A549 (cell line): Measurements from ENCODE around the gene SMC1A. TPM values are rescaled to one million over a fixed set of nuclear protein-coding genes. Genes with fewer than 3 reads are reported as not detected.

Experiments used
- ATAC-seq, 2 experiments: fragments of 200-7000 bp in 1 of 2; fragments of >200 bp in 1 of 2; cut with Nextera tagmentation in 1 of 2; cut with Tn5 transposase in 1 of 2; 3 replicates each; pipeline versions ENCODE4 v1.8.0 to v1.9.1; 2018 to 2020; ENCODE audit warnings: mild to moderate bottlenecking in 1 of 2, moderate library complexity in 1 of 2
- CTCF ChIA-PET: fragments of 300-600 bp; sonication (Branson Sonifier 250); formaldehyde crosslinking; extraction: SDS; loops from one replicate; lab custom pipeline; 2021; ENCODE audit warnings: antibody characterized with exemption, inconsistent platforms; lab: Yijun Ruan, JAX
- POLR2A ChIA-PET: fragments of 350-600 bp; formaldehyde crosslinking; extraction: SDS; loops from one replicate; lab custom pipeline; 2021; ENCODE audit warnings: antibody characterized with exemption, inconsistent platforms; lab: Yijun Ruan, JAX
- DNase-seq, 2 experiments: peaks; one replicate each; pipeline versions ENCODE4 v3.0.0 to v3.0.0-alpha.2; 2011 to 2016; ENCODE audit warnings: low read depth in 1 of 2, low spot score in 1 of 2
- FAIRE-seq: peaks from 2 replicates; lab custom pipeline; 2011; peaks lifted over from hg19 to GRCh38; lab: Jason Lieb, UNC
- H3K27ac ChIP-seq, 2 experiments: fragments of >200 bp; sonication (Bioruptor Twin); formaldehyde crosslinking; 3 replicates each; pipeline ENCODE4 v1.5.1; 2016 to 2017
- H3K4me1 ChIP-seq: fragments of >200 bp; sonication (Bioruptor Twin); formaldehyde crosslinking; 3 replicates; pipeline ENCODE4 v1.6.1; 2016
- H3K4me2 ChIP-seq: fragments of >200 bp; sonication (Bioruptor Twin); formaldehyde crosslinking; 3 replicates; pipeline ENCODE4 v1.6.1; 2016
- H3K4me3 ChIP-seq: fragments of >200 bp; sonication (Bioruptor Twin); formaldehyde crosslinking; 3 replicates; pipeline ENCODE4 v1.5.1; 2016
- H3K9me3 ChIP-seq: fragments of >200 bp; sonication (Bioruptor Twin); formaldehyde crosslinking; 3 replicates; pipeline ENCODE4 v1.6.1; 2016
- CEBPB ChIP-seq, 2 experiments: fragments of >200 bp in 1 of 2; sonication (Bioruptor Twin) in 1 of 2; formaldehyde crosslinking in 1 of 2; IDR thresholded peaks; 2 replicates each; pipeline ENCODE4 v1.6.1; 2012 to 2016
- E2F6 ChIP-seq: IDR thresholded peaks from 2 replicates; pipeline ENCODE4 v1.6.1; 2012; ENCODE audit warnings: low read depth, borderline replicate concordance
- EHF ChIP-seq: fragments of 250-450 bp; sonication (Bioruptor Pico); IDR thresholded peaks from 2 replicates; pipeline ENCODE4 v1.5.0; 2020; ENCODE audit warnings: mild to moderate bottlenecking
- EHMT2 ChIP-seq: fragments of 200-600 bp; sonication (generic); IDR thresholded peaks from 2 replicates; pipeline ENCODE4 v1.6.1; 2016; ENCODE audit warnings: antibody characterized with exemption, low read depth, mild to moderate bottlenecking, moderate library complexity
- EP300 ChIP-seq, 2 experiments: fragments of >200 bp; sonication (Bioruptor Twin); formaldehyde crosslinking; IDR thresholded peaks; 2 replicates in 1 of 2; 3 replicates in 1 of 2; pipeline ENCODE4 v1.6.1; 2016 to 2017
- ESRRA ChIP-seq: fragments of 150-350 bp; IDR thresholded peaks from 2 replicates; pipeline ENCODE4 v1.6.1; 2014; ENCODE audit warnings: mild to moderate bottlenecking, low read length, borderline replicate concordance
- HDAC2 ChIP-seq: fragments of 200-600 bp; sonication (generic); IDR thresholded peaks from 2 replicates; pipeline ENCODE4 v1.6.1; 2016
- HES2 ChIP-seq: fragments of >200 bp; sonication (Bioruptor Twin); formaldehyde crosslinking; IDR thresholded peaks from 2 replicates; pipeline ENCODE4 v1.6.1; 2016
- HEYL ChIP-seq: fragments of 250-450 bp; sonication (Bioruptor Pico); IDR thresholded peaks from 2 replicates; pipeline ENCODE4 v1.8.0; 2021; ENCODE audit warnings: mild to moderate bottlenecking, moderate library complexity
- KDM5A ChIP-seq: fragments of 200-600 bp; sonication (generic); IDR thresholded peaks from 2 replicates; pipeline ENCODE4 v1.6.1; 2016; ENCODE audit warnings: antibody characterized with exemption, mild to moderate bottlenecking
- MAX ChIP-seq: IDR thresholded peaks from 2 replicates; pipeline ENCODE4 v1.6.1; 2012
- MAZ ChIP-seq: fragments of 150-350 bp; IDR thresholded peaks from 2 replicates; pipeline ENCODE4 v1.6.1; 2014; ENCODE audit warnings: antibody characterized with exemption, low read depth, low read length, borderline replicate concordance
- NFE2L2 ChIP-seq: fragments of 150-350 bp; conservative IDR thresholded peaks from 2 replicates; pipeline ENCODE4 v1.6.1; 2014; ENCODE audit warnings: low read length
- NR3C1 ChIP-seq: fragments of >200 bp; sonication (Bioruptor Twin); formaldehyde crosslinking; IDR thresholded peaks from 3 replicates; pipeline ENCODE4 v1.6.1; 2017
- PHF8 ChIP-seq: fragments of 200-600 bp; sonication (generic); IDR thresholded peaks from 2 replicates; pipeline ENCODE4 v1.6.1; 2016; ENCODE audit warnings: low read depth, mild to moderate bottlenecking, antibody characterized with exemption, moderate library complexity, borderline replicate concordance
- POLR2A ChIP-seq: IDR thresholded peaks from 2 replicates; pipeline ENCODE4 v1.6.1; 2012; ENCODE audit warnings: mild to moderate bottlenecking, low read length
- RAD21 ChIP-seq, 2 experiments: fragments of >200 bp in 1 of 2; sonication (Bioruptor Twin) in 1 of 2; formaldehyde crosslinking in 1 of 2; IDR thresholded peaks in 1 of 2; conservative IDR thresholded peaks in 1 of 2; 2 replicates in 1 of 2; 3 replicates in 1 of 2; pipeline ENCODE4 v1.6.1; 2012 to 2018; ENCODE audit warnings: inconsistent platforms in 1 of 2
- RARB ChIP-seq: fragments of 250-450 bp; sonication (Bioruptor Pico); IDR thresholded peaks from 2 replicates; pipeline ENCODE4 v1.8.0; 2021; ENCODE audit warnings: mild to moderate bottlenecking, moderate library complexity
- RFX5 ChIP-seq: fragments of 450-650 bp; IDR thresholded peaks from 2 replicates; pipeline ENCODE4 v1.7.1; 2014; ENCODE audit warnings: antibody characterized with exemption, mild to moderate bottlenecking, moderate library complexity
- TP53 ChIP-seq: fragments of 250-450 bp; sonication (Bioruptor Pico); IDR thresholded peaks from 2 replicates; pipeline ENCODE4 v1.5.0; 2021; ENCODE audit warnings: mild to moderate bottlenecking, moderate library complexity
- ZC3H11A ChIP-seq: fragments of 450-650 bp; IDR thresholded peaks from 2 replicates; pipeline ENCODE4 v1.6.1; 2014; ENCODE audit warnings: antibody characterized with exemption, mild to moderate bottlenecking
- ZNF302 ChIP-seq: fragments of 250-450 bp; sonication (Bioruptor Pico); IDR thresholded peaks from 2 replicates; pipeline ENCODE4 v1.9.0; 2021; ENCODE audit warnings: inconsistent platforms, mild to moderate bottlenecking, moderate library complexity
- WGBS: methylation state at CpG from one replicate; pipeline ENCODE4 v1.1.6; 2017; ENCODE audit errors: missing lambda C conversion rate; 5-methylcytosine and 5-hydroxymethylcytosine counted together
- polyA plus RNA-seq, 4 experiments: library from polyadenylated mRNA; depleted of rRNA in 3 of 4; stranded (reverse); fragments of >200 nt; fragmentation: RNase III in 1 of 4; extraction: RNeasy Plus Mini Kit Qiagen cat#74134 plus additional on column Dnase treatment in 1 of 4; gene quantifications; 2 replicates in 3 of 4; 3 replicates in 1 of 4; pipeline ENCODE4 v1.2.3, GENCODE V29; 2011 to 2017
- TF ChIP-seq, protein P1 (sequence below): fragments of 150-350 bp; IDR thresholded peaks from 2 replicates; pipeline ENCODE4 v1.6.1; 2014; ENCODE audit warnings: low read depth, mild to moderate bottlenecking, low read length
- TF ChIP-seq, protein P2 (sequence below): fragments of >200 bp; sonication (Bioruptor Twin); formaldehyde crosslinking; IDR thresholded peaks from 3 replicates; pipeline ENCODE4 v1.5.1; 2016

Gene SMC1A
- polyA plus RNA-seq, 2 of the 4 experiments (the other 2 are of a cell fraction), result 76.7 to 100 TPM

DNA sequence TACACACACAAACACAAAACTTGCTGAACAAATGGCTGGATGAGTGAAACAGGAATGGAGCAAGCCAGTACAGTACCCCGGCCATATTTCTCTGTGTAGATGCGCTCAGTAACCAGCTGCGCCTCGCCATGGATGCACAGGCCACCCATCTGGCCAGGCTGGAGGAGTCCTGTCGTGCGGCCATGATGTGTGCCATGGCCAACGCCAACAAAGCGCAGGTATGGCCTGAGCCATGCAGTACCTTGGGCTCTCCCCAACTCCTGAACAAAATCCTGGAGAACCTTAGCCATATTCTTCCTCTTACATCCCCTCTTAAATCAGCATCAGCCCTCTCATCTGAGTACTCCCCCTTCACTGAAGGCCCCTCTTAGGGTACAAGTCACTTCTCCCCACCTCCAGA lies 7.3 kb upstream of the SMC1A start:
- Histone ChIP-seq H3K27ac (no peak overlapping the region), H3K9me3 (no peaks in the 10 kb centered on the region), H3K4me1 (0 out of 3 replicates have a peak, but pooled peaks cover 3% of the 10 kb centered on the region), H3K4me3 (no peak overlapping the region), H3K4me2 (no peak overlapping the region)
- ChIA-PET CTCF (interaction anchor here (1.5 kb wide), 1 partner anchor 112 kb away, joined by 8 read pairs; no protein-coding TSS in a partner anchor), POLR2A (no interaction called here)
- TF ChIP-seq EHMT2 (no peak), MAZ (no peak), MAX (no peak), ESRRA (no peak), NR3C1 (no peak), RARB (no peak), HDAC2 (no peak), PHF8 (no peak), POLR2A (no peak), EHF (CRISPR knock-in tag) (no peak), ZNF302 (CRISPR knock-in tag) (no peak), HES2 (no peak), HEYL (CRISPR knock-in tag) (no peak)
- TF ChIP-seq, protein P1, sequence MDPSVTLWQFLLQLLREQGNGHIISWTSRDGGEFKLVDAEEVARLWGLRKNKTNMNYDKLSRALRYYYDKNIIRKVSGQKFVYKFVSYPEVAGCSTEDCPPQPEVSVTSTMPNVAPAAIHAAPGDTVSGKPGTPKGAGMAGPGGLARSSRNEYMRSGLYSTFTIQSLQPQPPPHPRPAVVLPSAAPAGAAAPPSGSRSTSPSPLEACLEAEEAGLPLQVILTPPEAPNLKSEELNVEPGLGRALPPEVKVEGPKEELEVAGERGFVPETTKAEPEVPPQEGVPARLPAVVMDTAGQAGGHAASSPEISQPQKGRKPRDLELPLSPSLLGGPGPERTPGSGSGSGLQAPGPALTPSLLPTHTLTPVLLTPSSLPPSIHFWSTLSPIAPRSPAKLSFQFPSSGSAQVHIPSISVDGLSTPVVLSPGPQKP, result no peak
- WGBS, result 97% methylated on average over 4 of the region's 8 CpGs
- DNase-seq (no peak), FAIRE-seq (no peak), ATAC-seq (no peak)

GRCh38 chrX:53422861-53423306 lies 430 bp upstream of the SMC1A start, which contains the start of gene RIBC1:
TSS of gene RIBC1 (plus strand) at chrX:53422873. CDS start at chrX:53426277, 3,404 bp downstream.
- POLR2A ChIA-PET, result interaction anchor here (0.5 to 1.6 kb wide), 9 partner anchors 13 to 621 kb away, joined by 3 to 11 read pairs (median 3); partner anchors contain the start of gene PHF8
- H3K27ac ChIP-seq, result peak within 1 kb of the TSS; percentile 87 to 94
- FAIRE-seq, result no peak
- H3K9me3 ChIP-seq, result no peaks in the 10 kb centered on the region
- H3K4me2 ChIP-seq, result peak within 1 kb of the TSS; percentile 88
- peak in 1 of 2 experiments; percentile 46; a peak in 4 of 6 replicates for ATAC-seq
- CTCF ChIA-PET, result interaction anchor here (0.5 to 3.8 kb wide), 9 partner anchors 10 to 155 kb away, joined by 3 to 18 read pairs (median 4); no protein-coding TSS in a partner anchor
- TF ChIP-seq TP53 (CRISPR knock-in tag) (no peak), RFX5 (peak; percentile 76; the same call in 1 of the 2 replicates)
- WGBS, result 35% methylated on average over 13 of the region's 17 CpGs
- H3K4me1 ChIP-seq, result peaks cover 13% of the 10 kb centered on the region; the same call in 1 of the 3 replicates
- no peak for DNase-seq
- peak within 1 kb of the TSS; percentile 65 for H3K4me3 ChIP-seq

DNA sequence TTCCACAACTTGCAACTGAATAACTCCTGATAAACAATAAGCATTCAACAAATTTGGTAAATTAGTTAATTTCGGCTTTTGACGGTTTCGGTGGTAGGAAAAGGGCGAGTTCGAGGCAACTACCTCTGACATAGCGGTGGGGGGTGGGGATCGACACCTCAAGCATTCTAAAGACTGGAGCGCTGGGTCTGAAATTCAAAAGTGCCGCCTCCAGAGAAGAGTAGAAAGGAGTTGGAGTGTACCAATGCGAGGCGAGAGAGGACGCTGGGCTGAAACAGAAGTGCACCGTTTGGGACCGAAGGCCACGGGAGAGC lies 725 bp downstream of the SMC1A start:
- H3K9me3 ChIP-seq, result no peaks in the 10 kb centered on the region
- H3K27ac ChIP-seq, result peak overlapping the region; percentile 87 to 94
- peak; percentile 56 to 61 for ATAC-seq
- ChIA-PET POLR2A (interaction anchor here (0.8 to 1.6 kb wide), 2 partner anchors 19 to 263 kb away, joined by 3 to 11 read pairs; no protein-coding TSS in a partner anchor), CTCF (interaction anchor here (2.3 kb wide), 1 partner anchor 60 kb away, joined by 7 read pairs; no protein-coding TSS in a partner anchor)
- TF ChIP-seq CEBPB (IDR thresholded peaks at IDR 0.05), result no peak
- peak; percentile 48; the same call in 1 of the 2 replicates for TF ChIP-seq KDM5A
- peak overlapping the region; percentile 86 for H3K4me2 ChIP-seq
- DNase-seq, result peak in 1 of 2 experiments; percentile 10
- WGBS, result under 1% methylated on average over 12 of the region's 15 CpGs
- no peak for FAIRE-seq
- peaks cover 13% of the 10 kb centered on the region; the same call in 1 of the 3 replicates for H3K4me1 ChIP-seq
- H3K4me3 ChIP-seq, result peak overlapping the region; percentile 65

DNA sequence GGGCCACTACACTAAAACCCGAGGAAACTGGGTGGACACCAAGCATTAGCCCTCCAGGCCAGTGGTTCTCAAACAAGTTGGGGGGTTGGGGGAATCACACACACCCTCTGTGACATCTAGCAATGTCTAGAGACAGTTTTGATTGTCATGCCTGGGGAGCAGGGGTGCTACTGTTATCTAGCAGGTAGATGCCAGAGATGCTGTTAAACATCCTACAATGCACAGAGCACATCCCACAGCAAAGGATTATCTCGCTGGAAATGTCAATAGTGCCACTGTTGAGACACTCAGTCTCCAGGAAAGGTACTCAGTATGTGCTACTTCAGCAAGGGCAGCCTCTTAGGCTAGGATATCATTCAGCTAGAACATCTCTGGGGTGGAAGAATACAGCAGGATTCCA lies 1.3 kb downstream of the SMC1A start:
- ChIA-PET POLR2A (interaction anchor here (0.8 kb wide), 1 partner anchor 263 kb away, joined by 3 read pairs; no protein-coding TSS in a partner anchor), CTCF (interaction anchor here (2.3 kb wide), 1 partner anchor 60 kb away, joined by 7 read pairs; no protein-coding TSS in a partner anchor)
- Histone ChIP-seq H3K9me3 (no peaks in the 10 kb centered on the region), H3K4me1 (peaks cover 13% of the 10 kb centered on the region; the same call in 1 of the 3 replicates), H3K4me3 (peak overlapping the region; percentile 65), H3K4me2 (peak overlapping the region; percentile 86), H3K27ac (peak overlapping the region in 1 of 2 experiments; percentile 94; a peak in 1 of 6 replicates)
- no peak for FAIRE-seq
- WGBS, result 28% methylated on average over 2 of the region's 2 CpGs
- no peak for DNase-seq
- ATAC-seq, result no peak
- TF ChIP-seq RAD21 (conservative IDR thresholded peaks at IDR 0.05 in 1 of 2, IDR thresholded peaks at IDR 0.05 in 1 of 2), result no peak
- TF ChIP-seq, protein P1, result no peak
- no peak for TF ChIP-seq E2F6
- TF ChIP-seq EP300 (IDR thresholded peaks at IDR 0.05), result no peak
- TF ChIP-seq CEBPB (IDR thresholded peaks at IDR 0.05), result no peak
- TF ChIP-seq, protein P2, sequence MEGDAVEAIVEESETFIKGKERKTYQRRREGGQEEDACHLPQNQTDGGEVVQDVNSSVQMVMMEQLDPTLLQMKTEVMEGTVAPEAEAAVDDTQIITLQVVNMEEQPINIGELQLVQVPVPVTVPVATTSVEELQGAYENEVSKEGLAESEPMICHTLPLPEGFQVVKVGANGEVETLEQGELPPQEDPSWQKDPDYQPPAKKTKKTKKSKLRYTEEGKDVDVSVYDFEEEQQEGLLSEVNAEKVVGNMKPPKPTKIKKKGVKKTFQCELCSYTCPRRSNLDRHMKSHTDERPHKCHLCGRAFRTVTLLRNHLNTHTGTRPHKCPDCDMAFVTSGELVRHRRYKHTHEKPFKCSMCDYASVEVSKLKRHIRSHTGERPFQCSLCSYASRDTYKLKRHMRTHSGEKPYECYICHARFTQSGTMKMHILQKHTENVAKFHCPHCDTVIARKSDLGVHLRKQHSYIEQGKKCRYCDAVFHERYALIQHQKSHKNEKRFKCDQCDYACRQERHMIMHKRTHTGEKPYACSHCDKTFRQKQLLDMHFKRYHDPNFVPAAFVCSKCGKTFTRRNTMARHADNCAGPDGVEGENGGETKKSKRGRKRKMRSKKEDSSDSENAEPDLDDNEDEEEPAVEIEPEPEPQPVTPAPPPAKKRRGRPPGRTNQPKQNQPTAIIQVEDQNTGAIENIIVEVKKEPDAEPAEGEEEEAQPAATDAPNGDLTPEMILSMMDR, result no peak
- TF ChIP-seq ZC3H11A, result no peak
- no peak for TF ChIP-seq NFE2L2
